ENCODE measurements around the gene TTLL3.
A peak's percentile ranks its signal among the peaks of the same experiment; 100 is the strongest.
"Not testable (repeated sequence)": the region's sequence is repeated elsewhere in the genome, so short reads cannot be mapped to it uniquely, and the experiment has no call there.

The TTLL3 gene

GRCh38 chr3:9809615-9810432 lies at the start of gene TTLL3:
TSS of gene TTLL3 (plus strand) at chr3:9810262. CDS start at chr3:9810662, 400 bp downstream.
- DNase-seq, result peak; percentile 43

GRCh38 chr3:9760779-9761505 lies 49.1 kb upstream of the TTLL3 start:
- DNase-seq, result no peak

GRCh38 chr3:9761919-9762318 lies 48.1 kb upstream of the TTLL3 start:
- DNase-seq, result no peak

- no peak for DNase-seq
These were observed 47.2 kb upstream of the TTLL3 start for GRCh38 chr3:9762871-9763270.

- no peak for DNase-seq
These were observed 44.2 kb upstream of the TTLL3 start for GRCh38 chr3:9765865-9766264.

- no peak for DNase-seq
These were observed 42.6 kb upstream of the TTLL3 start for GRCh38 chr3:9767418-9767817.

- DNase-seq, result no peak
These were observed 41.8 kb upstream of the TTLL3 start for GRCh38 chr3:9768141-9768775.

GRCh38 chr3:9769012-9769411 lies 41.0 kb upstream of the TTLL3 start:
- no peak for DNase-seq

GRCh38 chr3:9769426-9770275 lies 40.4 kb upstream of the TTLL3 start, which contains the start of gene CAMK1:
TSS of gene CAMK1 (minus strand) at chr3:9769947. CDS start at chr3:9767749, 2,198 bp downstream.
- peak; percentile 58 for DNase-seq

- DNase-seq, result no peak
These were observed 39.7 kb upstream of the TTLL3 start for GRCh38 chr3:9770276-9770812.

- not testable (repeated sequence) for DNase-seq
These were observed 39.1 kb upstream of the TTLL3 start for GRCh38 chr3:9771007-9771406.

- no peak for DNase-seq
These were observed 33.0 kb upstream of the TTLL3 start for GRCh38 chr3:9776896-9777693.

GRCh38 chr3:9777694-9778021 lies 32.4 kb upstream of the TTLL3 start:
- no peak for DNase-seq

- no peak for DNase-seq
These were observed 31.7 kb upstream of the TTLL3 start for GRCh38 chr3:9778143-9779074.

- DNase-seq, result no peak
These were observed 30.9 kb upstream of the TTLL3 start for GRCh38 chr3:9779075-9779593.

- peak; percentile 53 for DNase-seq
These were observed 30.2 kb upstream of the TTLL3 start for GRCh38 chr3:9779721-9780457.

GRCh38 chr3:9780458-9780812 lies 29.6 kb upstream of the TTLL3 start:
- DNase-seq, result no peak

GRCh38 chr3:9780910-9781309 lies 29.2 kb upstream of the TTLL3 start:
- DNase-seq, result no peak

GRCh38 chr3:9781551-9781950 lies 28.5 kb upstream of the TTLL3 start:
- DNase-seq, result no peak

All from CD4-positive, alpha-beta T cell treated with Interleukin-21 for 1 hour (primary cell).